Subcutaneous abdominal adipose tissue (tissue), 5 donors: ENCODE results near the gene PDIA3.
"Not testable (repeated sequence)": the region's sequence is repeated elsewhere in the genome, so short reads cannot be mapped to it uniquely, and the experiment has no call there.

Experiments
- H3K27ac ChIP-seq: one replicate; pipeline ENCODE4 v1.7.0; 2013; ENCODE audit warnings: low read depth, mild to moderate bottlenecking, inconsistent platforms, low read length, moderate library complexity
- H3K27me3 ChIP-seq, 5 donors: one replicate each; pipeline ENCODE4 v1.7.0; 2013; ENCODE audit warnings: low read length in 5 of 5, inconsistent platforms in 1 of 5; ENCODE audit not compliant: control insufficient read depth in 5 of 5, insufficient read depth in 4 of 5
- H3K36me3 ChIP-seq, 5 donors: one replicate each; pipeline ENCODE4 v1.7.0; 2013; ENCODE audit warnings: low read length in 5 of 5; ENCODE audit not compliant: control insufficient read depth in 5 of 5, insufficient read depth in 5 of 5
- H3K4me1 ChIP-seq, 5 donors: one replicate each; pipeline ENCODE4 v1.7.0; 2013; ENCODE audit warnings: low read length in 5 of 5, mild to moderate bottlenecking in 3 of 5, moderate library complexity in 1 of 5; ENCODE audit not compliant: control insufficient read depth in 5 of 5, insufficient read depth in 5 of 5
- H3K4me3 ChIP-seq, 5 donors: one replicate each; pipeline ENCODE4 v1.7.0; 2013; ENCODE audit warnings: low read length in 5 of 5, low read depth in 1 of 5
- H3K9ac ChIP-seq, 5 donors: one replicate each; pipeline ENCODE4 v1.7.0; 2013; ENCODE audit warnings: low read length in 5 of 5, mild to moderate bottlenecking in 4 of 5, moderate library complexity in 3 of 5
- H3K9me3 ChIP-seq, 5 donors: one replicate each; pipeline ENCODE4 v1.7.0; 2013; ENCODE audit warnings: low read length in 5 of 5; ENCODE audit not compliant: control insufficient read depth in 5 of 5
- donor health status: healthy.
- donor health status: healthy.
- donor health status: healthy.
- donor health status: healthy.
- donor health status: healthy.

The PDIA3 gene

DNA sequence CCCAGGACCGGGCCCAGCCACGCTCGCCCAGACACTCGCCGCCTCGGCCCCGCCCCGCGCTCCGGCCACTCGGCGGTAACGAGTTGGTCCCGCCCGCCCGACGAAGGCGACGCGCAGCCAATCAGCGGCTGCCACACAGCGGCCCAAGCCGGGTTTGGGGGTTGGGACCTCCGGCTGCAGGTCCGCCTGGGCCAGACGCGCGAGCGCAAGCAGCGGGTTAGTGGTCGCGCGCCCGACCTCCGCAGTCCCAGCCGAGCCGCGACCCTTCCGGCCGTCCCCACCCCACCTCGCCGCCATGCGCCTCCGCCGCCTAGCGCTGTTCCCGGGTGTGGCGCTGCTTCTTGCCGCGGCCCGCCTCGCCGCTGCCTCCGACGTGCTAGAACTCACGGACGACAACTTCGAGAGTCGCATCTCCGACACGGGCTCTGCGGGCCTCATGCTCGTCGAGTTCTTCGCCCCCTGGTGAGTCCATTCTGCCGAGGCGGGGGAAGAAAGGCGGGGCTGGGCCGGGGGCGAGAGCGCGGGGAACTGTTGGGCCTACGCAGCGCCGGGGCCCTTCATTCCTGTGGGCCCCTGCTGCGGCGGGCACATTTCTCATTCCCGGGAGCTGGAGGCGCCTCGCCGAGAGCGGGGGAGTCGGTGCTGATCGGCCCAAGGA, at the start of gene PDIA3:
PDIA3 (plus strand) TSS at position 194 of the 658 bp plus-strand sequence; CDS start at position 296, 102 bp downstream.
- H3K9me3 ChIP-seq, H3K36me3 ChIP-seq, H3K27me3 ChIP-seq: not testable (repeated sequence)
- peaks cover 0 to 40% (median 34%) of the 10 kb centered on the region in 5 donors for H3K4me1 ChIP-seq
- H3K4me3 ChIP-seq = peak within 1 kb of the TSS; percentile 69 to 86 (median 78)
- H3K27ac ChIP-seq = peak within 1 kb of the TSS; percentile 80
- peak within 1 kb of the TSS; percentile 60 to 88 (median 79) for H3K9ac ChIP-seq

GRCh38 chr15:43702174-43702573, 44.1 kb upstream of the PDIA3 start:
- H3K36me3 ChIP-seq = no peaks in the 10 kb centered on the region
- H3K9ac ChIP-seq = no peak overlapping the region
- no peaks in the 10 kb centered on the region for H3K9me3 ChIP-seq
- H3K4me3 ChIP-seq = no peak overlapping the region
- H3K4me1 ChIP-seq = no peaks in the 10 kb centered on the region
- H3K27me3 ChIP-seq = peaks cover 0 to 4% (median 0%) of the 10 kb centered on the region in 5 donors
- no peak overlapping the region for H3K27ac ChIP-seq

DNA sequence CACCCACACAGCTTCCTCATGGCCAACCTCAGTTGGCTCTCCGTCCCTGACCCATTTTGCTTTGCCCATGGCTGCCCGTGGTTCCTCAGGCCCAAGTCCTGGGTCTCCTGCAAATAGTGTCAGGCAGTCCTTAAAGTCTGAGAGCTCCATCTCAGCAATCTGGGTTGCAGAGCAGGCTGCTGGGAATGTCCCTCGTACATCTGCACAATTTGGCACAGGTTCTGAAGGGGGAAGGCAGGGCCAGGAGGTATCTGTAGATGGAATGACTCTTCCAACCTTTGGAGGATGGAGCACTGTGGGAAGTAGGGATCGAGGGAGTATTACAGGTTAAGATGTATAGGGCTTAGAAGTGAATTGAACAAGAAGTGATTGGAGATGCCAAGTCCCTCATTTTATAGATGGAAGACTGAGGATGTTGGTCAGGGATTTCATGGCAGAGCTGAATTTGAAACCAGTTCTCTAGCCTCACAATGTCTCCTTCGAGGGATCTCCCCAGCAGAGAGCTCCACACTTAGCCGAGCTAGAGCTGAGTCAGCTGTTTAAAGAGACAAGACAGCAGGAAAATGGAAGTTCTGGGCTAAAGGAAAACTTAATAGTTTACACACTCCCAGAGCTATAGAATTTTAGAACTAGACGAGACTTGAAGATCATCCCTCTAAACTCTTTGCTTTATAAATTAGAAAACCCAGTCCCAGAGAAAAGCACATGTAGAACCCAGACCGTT, 43.4 kb upstream of the PDIA3 start:
- H3K9ac ChIP-seq = no peak overlapping the region
- H3K4me3 ChIP-seq = no peak overlapping the region
- no peaks in the 10 kb centered on the region for H3K9me3 ChIP-seq
- peaks cover 0 to 4% (median 0%) of the 10 kb centered on the region in 5 donors for H3K27me3 ChIP-seq
- H3K36me3 ChIP-seq = no peaks in the 10 kb centered on the region
- no peak overlapping the region for H3K27ac ChIP-seq
- H3K4me1 ChIP-seq = no peaks in the 10 kb centered on the region

GRCh38 chr15:43710431-43711131, 35.7 kb upstream of the PDIA3 start:
- H3K27me3 ChIP-seq, H3K9ac ChIP-seq, H3K36me3 ChIP-seq, H3K27ac ChIP-seq, H3K4me3 ChIP-seq, H3K4me1 ChIP-seq, H3K9me3 ChIP-seq: not testable (repeated sequence)

DNA sequence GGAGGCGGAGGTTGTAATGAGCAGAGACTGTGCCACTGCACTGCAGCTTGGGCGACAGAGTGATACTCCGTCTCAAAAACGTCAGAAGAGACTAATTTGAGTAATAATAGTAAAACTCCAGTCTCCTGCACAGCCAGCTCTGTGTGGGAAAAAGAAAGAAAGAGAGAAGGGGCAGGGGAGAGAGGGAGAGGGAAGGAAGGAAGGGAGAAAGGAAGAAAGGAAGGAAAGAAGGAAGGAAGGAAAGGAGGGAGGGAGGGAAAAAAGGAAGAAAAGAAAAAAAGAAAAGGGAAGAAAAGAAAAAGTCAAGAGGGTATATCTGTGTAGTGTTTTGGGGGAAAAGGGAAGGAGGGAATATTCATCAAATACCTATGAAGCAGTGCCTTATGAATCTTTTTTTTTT, 23.1 kb upstream of the PDIA3 start:
- H3K4me3 ChIP-seq = no peak overlapping the region
- no peaks in the 10 kb centered on the region for H3K36me3 ChIP-seq
- no peak overlapping the region for H3K27ac ChIP-seq
- H3K27me3 ChIP-seq = no peaks in the 10 kb centered on the region
- H3K9me3 ChIP-seq = no peaks in the 10 kb centered on the region
- no peak overlapping the region for H3K9ac ChIP-seq
- H3K4me1 ChIP-seq = no peaks in the 10 kb centered on the region

DNA sequence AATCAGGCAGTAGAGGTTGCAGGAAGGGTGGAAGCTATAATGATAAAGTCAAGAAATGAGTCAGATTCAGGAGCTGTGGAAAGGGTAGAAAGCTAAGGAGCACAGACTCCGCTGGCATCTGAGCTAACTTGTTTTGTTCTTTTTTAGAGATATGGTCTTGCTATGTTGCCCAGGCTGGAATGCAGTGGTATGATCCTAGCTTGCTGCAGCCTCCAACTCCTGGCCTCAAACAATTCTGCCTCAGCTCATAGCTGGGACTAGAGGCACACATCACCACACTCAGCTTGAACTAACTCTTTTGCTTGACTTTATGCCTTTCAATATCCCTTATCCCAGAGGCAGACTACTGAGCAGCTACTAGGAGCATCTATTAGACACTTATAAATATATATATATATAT, 19.9 kb upstream of the PDIA3 start:
- not testable (repeated sequence) for H3K4me1 ChIP-seq, H3K36me3 ChIP-seq, H3K9me3 ChIP-seq, H3K4me3 ChIP-seq, H3K9ac ChIP-seq, H3K27ac ChIP-seq, H3K27me3 ChIP-seq

GRCh38 chr15:43728053-43728725, 18.0 kb upstream of the PDIA3 start:
- H3K9ac ChIP-seq, H3K4me3 ChIP-seq, H3K36me3 ChIP-seq, H3K4me1 ChIP-seq, H3K9me3 ChIP-seq, H3K27me3 ChIP-seq, H3K27ac ChIP-seq: not testable (repeated sequence)

GRCh38 chr15:43735416-43735815, 10.8 kb upstream of the PDIA3 start:
- no peaks in the 10 kb centered on the region for H3K4me1 ChIP-seq
- no peak overlapping the region for H3K4me3 ChIP-seq
- no peaks in the 10 kb centered on the region for H3K36me3 ChIP-seq
- no peaks in the 10 kb centered on the region for H3K27me3 ChIP-seq
- H3K27ac ChIP-seq = no peak overlapping the region
- no peaks in the 10 kb centered on the region for H3K9me3 ChIP-seq
- no peak overlapping the region for H3K9ac ChIP-seq

DNA sequence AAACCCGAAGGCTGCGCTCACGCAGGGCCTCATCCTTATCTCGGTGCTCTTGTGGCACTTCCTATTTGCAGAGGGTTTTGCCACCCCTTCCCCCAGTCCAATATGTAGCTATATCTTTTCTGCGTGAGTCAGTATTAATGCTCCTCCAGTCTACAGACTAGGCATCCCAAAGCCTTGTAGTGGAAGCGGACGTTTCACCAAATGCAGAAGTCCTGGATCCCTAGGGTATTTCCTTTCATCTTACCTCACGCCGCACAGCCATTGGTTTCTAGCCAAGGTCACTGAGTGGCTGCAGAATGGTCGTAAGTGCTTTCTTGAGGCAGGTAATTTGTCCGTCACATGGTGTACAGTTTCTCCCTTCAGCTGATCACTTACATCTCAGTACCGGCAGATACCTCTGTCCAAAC, 668 bp downstream of the PDIA3 start:
- Histone ChIP-seq H3K4me1 (peaks cover 0 to 40% (median 34%) of the 10 kb centered on the region in 5 donors), H3K4me3 (peak overlapping the region; percentile 69 to 86 (median 78)), H3K9ac (peak overlapping the region; percentile 60 to 88 (median 79)), H3K27ac (peak overlapping the region; percentile 80)
- not testable (repeated sequence) for H3K36me3 ChIP-seq, H3K9me3 ChIP-seq, H3K27me3 ChIP-seq

GRCh38 chr15:43748376-43748775, 2.1 kb downstream of the PDIA3 start:
- Histone ChIP-seq H3K27ac (no peak overlapping the region), H3K36me3 (peaks cover 0 to 10% (median 1%) of the 10 kb centered on the region in 5 donors), H3K4me1 (peaks cover 0 to 40% (median 34%) of the 10 kb centered on the region in 5 donors), H3K27me3 (no peaks in the 10 kb centered on the region), H3K4me3 (no peak overlapping the region), H3K9me3 (no peaks in the 10 kb centered on the region), H3K9ac (no peak overlapping the region)
